ENCODE results near the gene MYO6.

GRCh38 chr6:75932067-75932466 is 183.0 kb downstream of the MYO6 start:
- TF ChIP-seq CTCF (IDR thresholded peaks at IDR 0.05) (peak in 1 of 3 experiments; percentile 33), POLR2A (IDR thresholded peaks at IDR 0.05) (no peak)
